HEK293 (cell line): ENCODE results near the gene CPM.

Experiments used
- CTCF ChIA-PET: fragments of 350-600 bp; formaldehyde crosslinking; extraction: SDS; loops from one replicate; lab custom pipeline; 2021; ENCODE audit warnings: antibody characterized with exemption; lab: Yijun Ruan, JAX
- POLR2A ChIA-PET: fragments of 300-600 bp; formaldehyde crosslinking; extraction: SDS; loops from one replicate; lab custom pipeline; 2020; ENCODE audit warnings: antibody characterized with exemption, inconsistent platforms; lab: Yijun Ruan, JAX
- H3K27ac ChIP-seq: fragments of 200-500 bp; sonication (Bioruptor generic); 2 replicates; pipeline ENCODE4 v1.5.1; 2014; ENCODE audit warnings: low read depth, low read length, control low read depth, inconsistent platforms; ENCODE audit errors: extremely low read depth
- H3K36me3 ChIP-seq, 2 experiments: fragments of 200-500 bp in 1 of 2; sonication (Bioruptor generic) in 1 of 2; 1 replicate in 1 of 2; 2 replicates in 1 of 2; pipeline ENCODE4 v1.5.1; 2014 to 2017; ENCODE audit warnings: inconsistent platforms in 2 of 2, low read length in 2 of 2; ENCODE audit not compliant: control insufficient read depth in 2 of 2, insufficient read depth in 1 of 2
- H3K4me1 ChIP-seq: fragments of 200-500 bp; sonication (Bioruptor generic); 2 replicates; pipeline ENCODE4 v1.5.1; 2014; ENCODE audit warnings: mild to moderate bottlenecking, low read length, inconsistent platforms; ENCODE audit not compliant: control insufficient read depth, insufficient read depth
- H3K4me3 ChIP-seq: 2 replicates; pipeline ENCODE4 v1.5.1; 2011; ENCODE audit warnings: low read depth, mild to moderate bottlenecking, control low read depth, low read length, moderate library complexity
- H3K9me3 ChIP-seq: fragments of 200-500 bp; sonication (Bioruptor generic); 2 replicates; pipeline ENCODE4 v1.5.1; 2014; ENCODE audit warnings: low read depth, low read length, inconsistent platforms; ENCODE audit not compliant: control insufficient read depth, insufficient read depth
- ATF2 ChIP-seq: fragments of 450-650 bp; formaldehyde crosslinking; IDR thresholded peaks from 2 replicates; pipeline ENCODE4 v1.5.1; 2016; ENCODE audit warnings: missing biosample characterization, missing genetic modification characterization, low read depth
- HOXD13 ChIP-seq: sonication (generic); formaldehyde crosslinking; IDR thresholded peaks from 2 replicates; pipeline ENCODE4 v1.8.0; 2022; ENCODE audit warnings: missing genetic modification reagents, borderline replicate concordance
- IKZF3 ChIP-seq: fragments of 450-650 bp; IDR thresholded peaks from 2 replicates; pipeline ENCODE4 v1.5.0; 2018; ENCODE audit warnings: missing biosample characterization, mild to moderate bottlenecking, missing genetic modification characterization, moderate library complexity
- KLF10 ChIP-seq: fragments of 450-650 bp; IDR thresholded peaks from 2 replicates; pipeline ENCODE4 v1.5.1; 2018; ENCODE audit warnings: missing biosample characterization, mild to moderate bottlenecking, missing genetic modification characterization
- MEIS1 ChIP-seq: sonication (generic); formaldehyde crosslinking; IDR thresholded peaks from 2 replicates; pipeline ENCODE4 v1.8.1; 2022; ENCODE audit warnings: missing genetic modification reagents, mild to moderate bottlenecking, borderline replicate concordance
- SCRT1 ChIP-seq: fragments of 450-650 bp; formaldehyde crosslinking; IDR thresholded peaks from 2 replicates; pipeline ENCODE4 v1.5.1; 2016; ENCODE audit warnings: missing biosample characterization, missing genetic modification characterization, borderline replicate concordance
- SCRT2 ChIP-seq: fragments of 450-650 bp; formaldehyde crosslinking; IDR thresholded peaks from 2 replicates; pipeline ENCODE4 v1.5.1; 2016; ENCODE audit warnings: missing biosample characterization, missing genetic modification characterization
- YY2 ChIP-seq: fragments of 450-650 bp; formaldehyde crosslinking; IDR thresholded peaks from 2 replicates; pipeline ENCODE4 v1.5.1; 2016; ENCODE audit warnings: missing biosample characterization, missing genetic modification characterization
- ZBTB6 ChIP-seq: fragments of 450-650 bp; formaldehyde crosslinking; IDR thresholded peaks from 2 replicates; pipeline ENCODE4 v1.5.1; 2017; ENCODE audit warnings: missing biosample characterization, missing genetic modification characterization
- ZBTB8A ChIP-seq: fragments of 450-650 bp; formaldehyde crosslinking; IDR thresholded peaks from 2 replicates; pipeline ENCODE4 v1.5.1; 2016; ENCODE audit warnings: missing biosample characterization, missing genetic modification characterization
- ZEB2 ChIP-seq: fragments of 450-650 bp; formaldehyde crosslinking; IDR thresholded peaks from 2 replicates; pipeline ENCODE4 v1.5.1; 2016; ENCODE audit warnings: missing biosample characterization, missing genetic modification characterization
- ZFP3 ChIP-seq: fragments of 450-650 bp; formaldehyde crosslinking; IDR thresholded peaks from 2 replicates; pipeline ENCODE4 v1.5.1; 2016; ENCODE audit warnings: low read depth, missing biosample characterization, missing genetic modification characterization
- ZNF112 ChIP-seq: fragments of 450-650 bp; formaldehyde crosslinking; IDR thresholded peaks from 2 replicates; pipeline ENCODE4 v1.5.0; 2017; ENCODE audit warnings: missing biosample characterization, missing genetic modification characterization
- ZNF121 ChIP-seq: fragments of 450-650 bp; formaldehyde crosslinking; IDR thresholded peaks from 2 replicates; pipeline ENCODE4 v1.5.1; 2016; ENCODE audit warnings: missing biosample characterization, missing genetic modification characterization
- ZNF133 ChIP-seq: fragments of 450-650 bp; formaldehyde crosslinking; IDR thresholded peaks from 2 replicates; pipeline ENCODE4 v1.5.1; 2016; ENCODE audit warnings: missing biosample characterization, missing genetic modification characterization
- ZNF266 ChIP-seq: fragments of 450-650 bp; formaldehyde crosslinking; IDR thresholded peaks from 2 replicates; pipeline ENCODE4 v1.5.1; 2016; ENCODE audit warnings: missing biosample characterization, missing genetic modification characterization, low read depth
- ZNF350 ChIP-seq: fragments of 450-650 bp; formaldehyde crosslinking; IDR thresholded peaks from 2 replicates; pipeline ENCODE4 v1.5.0; 2017; ENCODE audit warnings: missing biosample characterization, mild to moderate bottlenecking, missing genetic modification characterization
- ZNF366 ChIP-seq: fragments of 450-650 bp; formaldehyde crosslinking; conservative IDR thresholded peaks from 2 replicates; pipeline ENCODE4 v1.5.1; 2016; ENCODE audit warnings: missing biosample characterization, missing genetic modification characterization
- ZNF37A ChIP-seq: fragments of 450-650 bp; IDR thresholded peaks from 2 replicates; pipeline ENCODE4 v1.5.1; 2018; ENCODE audit warnings: missing biosample characterization, missing genetic modification characterization
- ZNF416 ChIP-seq: fragments of 450-650 bp; formaldehyde crosslinking; IDR thresholded peaks from 2 replicates; pipeline ENCODE4 v1.5.1; 2016; ENCODE audit warnings: missing biosample characterization, missing genetic modification characterization
- ZNF433 ChIP-seq: fragments of 450-650 bp; formaldehyde crosslinking; IDR thresholded peaks from 2 replicates; pipeline ENCODE4 v1.5.1; 2016; ENCODE audit warnings: missing biosample characterization, missing genetic modification characterization, low read depth
- ZNF510 ChIP-seq: fragments of 450-650 bp; formaldehyde crosslinking; IDR thresholded peaks from 2 replicates; pipeline ENCODE4 v1.5.1; 2018; ENCODE audit warnings: mild to moderate bottlenecking, missing genetic modification characterization, missing biosample characterization; ENCODE audit not compliant: insufficient replicate concordance
- ZNF645 ChIP-seq: fragments of 450-650 bp; formaldehyde crosslinking; IDR thresholded peaks from 2 replicates; pipeline ENCODE4; 2016; ENCODE audit warnings: missing biosample characterization, missing genetic modification characterization
- ZNF670 ChIP-seq: fragments of 450-650 bp; formaldehyde crosslinking; IDR thresholded peaks from 2 replicates; pipeline ENCODE4 v1.5.1; 2016; ENCODE audit warnings: missing biosample characterization, missing genetic modification characterization, low read depth
- ZNF777 ChIP-seq: fragments of 450-650 bp; formaldehyde crosslinking; IDR thresholded peaks from 2 replicates; pipeline ENCODE4 v1.5.1; 2017; ENCODE audit warnings: missing biosample characterization, missing genetic modification characterization, borderline replicate concordance
- ZNF843 ChIP-seq: fragments of 450-650 bp; formaldehyde crosslinking; IDR thresholded peaks from 2 replicates; pipeline ENCODE4 v1.5.1; 2016; ENCODE audit warnings: missing biosample characterization, missing genetic modification characterization
- TF ChIP-seq, protein P1 (sequence below): sonication (generic); formaldehyde crosslinking; IDR thresholded peaks from 2 replicates; pipeline ENCODE4 v1.8.1; 2022; ENCODE audit warnings: mild to moderate bottlenecking, moderate library complexity, missing genetic modification reagents

CPM gene

DNA sequence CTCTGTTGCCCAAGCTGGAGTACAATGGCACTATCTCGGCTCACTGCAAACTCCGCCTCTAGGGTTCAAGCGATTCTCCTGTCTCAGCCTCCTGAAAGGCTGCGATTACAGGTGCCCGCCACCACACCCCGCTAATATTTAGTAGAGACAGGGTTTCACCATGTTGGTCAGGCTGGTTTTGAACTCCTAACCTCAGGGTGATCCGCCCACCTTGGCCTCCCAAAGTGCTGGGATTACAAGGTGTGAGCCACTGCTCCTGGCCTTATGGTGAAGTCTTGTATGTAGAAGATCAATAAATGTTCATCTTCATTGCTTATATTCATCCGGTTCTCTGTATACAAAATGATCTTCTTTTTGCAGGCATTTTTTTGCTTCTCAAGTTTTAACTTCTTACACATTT lies 77.2 kb downstream of the CPM start:
- ChIA-PET POLR2A (no interaction called here), CTCF (no interaction called here)
- H3K9me3 ChIP-seq, result no peaks in the 10 kb centered on the region
- no peaks in the 10 kb centered on the region for H3K4me1 ChIP-seq
- TF ChIP-seq ZBTB8A (no peak), ZFP3 (tag by site-specific recombination) (no peak), SCRT1 (tag by site-specific recombination) (no peak), ZNF416 (no peak), ZNF645 (tag by site-specific recombination) (no peak), ZNF112 (tag by site-specific recombination) (no peak), ZNF350 (tag by site-specific recombination) (no peak), ZNF266 (tag by site-specific recombination) (no peak), ZNF133 (no peak), ZNF433 (tag by site-specific recombination) (no peak)
- TF ChIP-seq, protein P1, sequence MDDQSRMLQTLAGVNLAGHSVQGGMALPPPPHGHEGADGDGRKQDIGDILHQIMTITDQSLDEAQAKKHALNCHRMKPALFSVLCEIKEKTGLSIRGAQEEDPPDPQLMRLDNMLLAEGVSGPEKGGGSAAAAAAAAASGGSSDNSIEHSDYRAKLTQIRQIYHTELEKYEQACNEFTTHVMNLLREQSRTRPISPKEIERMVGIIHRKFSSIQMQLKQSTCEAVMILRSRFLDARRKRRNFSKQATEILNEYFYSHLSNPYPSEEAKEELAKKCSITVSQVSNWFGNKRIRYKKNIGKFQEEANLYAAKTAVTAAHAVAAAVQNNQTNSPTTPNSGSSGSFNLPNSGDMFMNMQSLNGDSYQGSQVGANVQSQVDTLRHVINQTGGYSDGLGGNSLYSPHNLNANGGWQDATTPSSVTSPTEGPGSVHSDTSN, result no peak
- no peak overlapping the region for H3K27ac ChIP-seq
- H3K4me3 ChIP-seq, result no peak overlapping the region
- no peaks in the 10 kb centered on the region for H3K36me3 ChIP-seq

DNA sequence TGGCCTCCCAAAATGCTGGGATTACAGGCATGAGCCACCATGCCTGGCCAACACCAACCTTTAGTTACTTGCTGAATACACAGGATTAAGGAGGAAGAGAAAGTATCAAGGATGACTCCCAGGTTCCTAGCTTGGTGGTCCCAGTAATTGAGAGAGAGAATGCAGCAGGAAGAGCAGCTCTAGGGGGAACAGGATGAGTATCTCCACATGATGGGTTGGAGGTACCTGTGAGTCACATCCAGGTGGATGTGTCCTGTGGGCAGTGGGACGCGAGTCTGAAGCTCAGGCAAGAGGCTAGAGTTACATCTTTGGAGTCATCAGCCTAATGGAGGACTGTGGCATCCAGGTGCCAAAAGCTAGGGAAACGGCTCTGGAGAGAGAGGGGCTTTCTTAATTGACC lies 77.9 kb downstream of the CPM start:
- TF ChIP-seq ZNF366 (tag by site-specific recombination) (no peak), ZNF843 (tag by site-specific recombination) (no peak), ATF2 (tag by site-specific recombination) (no peak), ZBTB6 (tag by site-specific recombination) (no peak), ZNF645 (tag by site-specific recombination) (no peak), YY2 (tag by site-specific recombination) (no peak), ZNF670 (tag by site-specific recombination) (no peak), ZNF121 (tag by site-specific recombination) (no peak), ZNF266 (tag by site-specific recombination) (no peak), IKZF3 (tag by site-specific recombination) (no peak), HOXD13 (CRISPR knock-in tag) (no peak), ZNF37A (tag by site-specific recombination) (no peak), ZEB2 (no peak), ZNF777 (tag by site-specific recombination) (no peak), MEIS1 (CRISPR knock-in tag) (no peak), ZNF510 (tag by site-specific recombination) (no peak), SCRT2 (tag by site-specific recombination) (no peak), KLF10 (tag by site-specific recombination) (no peak)
- TF ChIP-seq, all 188 proteins: peak for 0
- H3K4me1 ChIP-seq, result no peaks in the 10 kb centered on the region
- no peaks in the 10 kb centered on the region for H3K36me3 ChIP-seq
- CTCF ChIA-PET, result interaction anchor here (0.6 to 1.7 kb wide), 4 partner anchors 25 to 420 kb away, joined by 3 to 4 read pairs (median 3); no protein-coding TSS in a partner anchor
- POLR2A ChIA-PET, result no interaction called here
- H3K27ac ChIP-seq, result no peak overlapping the region
- H3K9me3 ChIP-seq, result no peaks in the 10 kb centered on the region
- H3K4me3 ChIP-seq, result no peak overlapping the region
